Activated CD4-positive, CD25-positive, alpha-beta regulatory T cell treated with anti-CD3 and anti-CD28 coated beads, Interleukin-2, amount 50 U/mL, for 24 hours (primary cell): ENCODE data around the gene TNS3.

ENCODE experiments used
- ATAC-seq, 2 donors: fragments of 150-1000 bp; cut with Tn5 transposase; one replicate each; pipeline ENCODE4 v1.10.0; 2021; ENCODE audit warnings: mild to moderate bottlenecking in 1 of 2, moderate library complexity in 1 of 2

The TNS3 gene

GRCh38 chr7:47241112-47242065 is 340.5 kb downstream of the TNS3 start:
- no peak for ATAC-seq

DNA sequence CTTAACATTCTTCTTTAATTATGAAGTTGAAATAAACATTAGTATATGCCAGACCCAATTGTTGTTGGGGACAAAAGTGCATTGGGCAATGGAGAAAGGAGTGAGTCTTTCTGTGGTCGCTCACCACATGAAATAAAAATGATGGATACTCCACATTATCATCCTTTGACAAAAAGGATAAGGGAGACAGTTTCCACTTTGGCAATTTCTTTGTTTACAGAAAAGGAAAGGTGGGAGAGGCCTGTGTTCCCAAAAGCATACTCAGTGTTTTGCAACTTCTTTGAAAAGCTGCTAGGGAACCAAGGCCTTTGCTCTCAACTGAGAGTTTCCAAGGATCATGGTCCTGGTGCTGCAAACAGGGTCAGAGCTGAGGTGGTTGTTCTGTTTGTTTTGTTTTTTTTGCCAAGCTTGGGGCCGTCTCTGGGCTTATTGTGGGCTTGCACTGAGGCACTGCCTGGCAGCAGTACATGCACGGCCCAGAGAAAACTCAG is 341.9 kb downstream of the TNS3 start:
- no peak for ATAC-seq

GRCh38 chr7:47239034-47239433 is 342.9 kb downstream of the TNS3 start:
- ATAC-seq: no peak

DNA sequence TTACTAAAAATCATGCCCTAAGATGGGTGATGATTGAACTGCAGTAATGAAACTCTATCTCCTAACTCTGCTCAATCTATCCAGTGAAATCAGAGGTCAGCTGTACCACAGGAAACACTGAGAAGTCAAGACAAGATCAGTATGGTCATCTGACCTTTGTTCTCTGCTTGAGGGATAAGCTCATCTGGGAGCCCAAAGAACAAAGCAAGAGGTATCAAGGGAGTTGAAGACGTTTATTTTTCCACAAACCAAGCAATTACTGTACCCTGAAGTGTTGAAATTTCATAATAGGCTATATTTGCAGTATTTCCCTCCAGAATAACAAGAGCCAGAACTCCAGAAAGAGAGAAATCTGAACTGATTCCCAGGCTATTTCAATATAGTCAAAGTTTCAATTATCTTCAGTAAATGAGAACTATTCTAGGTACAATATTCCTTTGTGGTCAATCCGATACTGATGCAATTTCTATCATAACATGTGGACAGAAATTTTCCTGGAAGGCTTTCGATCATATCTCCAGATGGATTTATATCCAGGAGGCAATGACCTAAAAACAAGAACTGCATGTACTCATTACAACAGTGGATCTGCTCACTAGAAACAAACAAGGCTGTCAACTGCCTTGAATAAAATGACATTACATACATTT is 345.3 kb downstream of the TNS3 start:
- no peak for ATAC-seq

DNA sequence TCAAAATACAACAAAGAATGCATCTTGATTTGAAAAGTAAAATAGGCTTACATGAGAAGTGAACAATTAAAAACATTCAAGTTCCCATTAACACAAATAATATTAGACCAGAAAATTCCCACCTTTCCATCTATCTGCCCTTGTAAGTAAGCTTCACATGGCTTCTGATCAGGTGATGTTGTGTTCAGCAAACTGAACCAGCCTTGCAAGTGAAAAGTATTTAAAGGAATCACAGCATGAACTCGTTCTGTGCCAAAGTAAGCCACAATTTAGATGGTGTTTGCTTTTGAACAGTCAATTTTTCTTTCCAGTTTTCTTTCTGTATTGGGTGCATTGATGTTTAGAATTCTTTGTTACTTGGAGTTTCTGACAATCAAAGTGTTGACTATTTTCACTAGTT is 347.9 kb downstream of the TNS3 start:
- ATAC-seq: no peak

GRCh38 chr7:47232751-47233412 is 349.0 kb downstream of the TNS3 start:
- ATAC-seq: no peak

- ATAC-seq: no peak
Measured at GRCh38 chr7:47231627-47232026, 350.3 kb downstream of the TNS3 start.

- ATAC-seq: no peak
Measured at GRCh38 chr7:47231032-47231431, 350.9 kb downstream of the TNS3 start.

DNA sequence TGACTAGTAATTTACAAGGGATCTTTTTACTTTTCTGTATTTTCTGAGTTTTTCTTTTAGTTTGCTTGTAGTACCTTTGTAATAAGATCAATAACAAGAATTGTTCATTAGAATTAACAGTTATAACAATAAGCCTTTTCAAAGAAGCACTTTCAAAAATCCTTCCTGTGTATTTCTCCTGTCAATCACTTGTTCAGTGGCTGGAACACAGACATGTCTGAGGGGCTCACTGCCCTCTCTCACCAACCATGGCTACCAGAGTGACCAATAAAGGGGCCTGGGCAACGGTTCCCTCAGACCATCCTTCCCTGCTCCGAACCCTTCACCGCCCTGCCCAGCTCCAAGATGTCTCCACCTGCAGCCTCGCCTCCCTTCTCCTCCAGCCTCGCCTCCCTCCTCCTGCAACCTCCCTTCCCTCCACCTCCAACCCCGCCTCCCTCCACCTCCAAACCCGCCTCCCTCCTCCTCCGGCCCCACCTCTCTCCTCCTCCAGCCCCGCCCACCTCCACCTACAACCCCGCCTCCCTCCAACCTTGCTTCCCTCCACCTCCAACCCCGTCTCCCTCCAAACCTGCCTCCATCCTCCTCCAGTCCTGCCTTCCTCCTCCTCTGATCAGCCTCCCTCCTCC is 353.4 kb downstream of the TNS3 start:
- ATAC-seq: no peak

DNA sequence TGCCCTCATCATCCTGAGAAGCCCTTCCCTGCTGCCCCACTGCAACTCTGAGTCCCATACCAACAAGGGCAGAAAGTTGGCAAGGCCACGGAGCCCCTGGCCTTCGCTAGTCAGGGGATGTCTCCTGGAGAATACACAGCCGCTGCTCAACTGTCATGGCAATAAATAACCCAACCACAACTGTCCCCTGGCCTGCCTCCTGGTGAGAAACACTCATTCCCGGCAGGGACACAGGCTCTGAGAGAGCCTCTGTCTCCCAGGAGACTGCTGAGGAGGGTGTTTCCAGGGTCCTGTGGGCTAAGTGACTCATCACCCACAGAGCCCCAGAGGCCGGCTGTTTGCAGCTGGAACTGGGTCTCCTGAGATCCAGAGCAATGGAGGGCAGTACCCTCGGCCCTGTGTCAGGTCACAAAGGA is 354.1 kb downstream of the TNS3 start:
- ATAC-seq: peak; percentile 17 to 48

DNA sequence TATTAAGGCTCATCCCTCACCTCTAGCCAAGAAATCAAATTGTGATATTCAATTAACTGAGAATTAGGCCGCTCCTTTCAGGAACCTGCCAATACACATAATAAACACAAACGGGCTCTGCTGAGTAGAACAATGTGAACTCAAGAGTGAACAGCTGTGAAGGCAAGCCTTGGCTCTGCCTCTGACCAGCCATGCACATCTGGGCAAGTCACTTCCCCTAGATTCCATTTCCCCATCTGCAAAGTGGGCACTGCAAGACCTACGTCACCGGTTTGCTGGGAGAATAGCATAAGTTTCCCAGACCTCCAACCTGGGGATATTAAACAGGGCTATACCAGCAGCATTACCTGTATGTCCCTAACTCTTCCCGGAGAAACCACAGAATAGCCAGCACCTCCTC is 355.2 kb downstream of the TNS3 start:
- ATAC-seq: no peak

- ATAC-seq: no peak
Measured at GRCh38 chr7:47225387-47226131, 356.4 kb downstream of the TNS3 start.
